Measurements from ENCODE around the gene SLC7A5.
A peak's percentile ranks its signal among the peaks of the same experiment; 100 is the strongest.
"Not testable (repeated sequence)": the region's sequence is repeated elsewhere in the genome, so short reads cannot be mapped to it uniquely, and the experiment has no call there.

The SLC7A5 gene

GRCh38 chr16:87790292-87791100 is 78.8 kb downstream of the SLC7A5 start:
- peak; percentile 32 for DNase-seq
- in situ Hi-C loops (cut with HindIII; ENCODE audit: low pct_ligation_motif_present, low pct_unique_long_range_greater_than_20kb, low sequenced_read_pairs), result no loop called here

DNA sequence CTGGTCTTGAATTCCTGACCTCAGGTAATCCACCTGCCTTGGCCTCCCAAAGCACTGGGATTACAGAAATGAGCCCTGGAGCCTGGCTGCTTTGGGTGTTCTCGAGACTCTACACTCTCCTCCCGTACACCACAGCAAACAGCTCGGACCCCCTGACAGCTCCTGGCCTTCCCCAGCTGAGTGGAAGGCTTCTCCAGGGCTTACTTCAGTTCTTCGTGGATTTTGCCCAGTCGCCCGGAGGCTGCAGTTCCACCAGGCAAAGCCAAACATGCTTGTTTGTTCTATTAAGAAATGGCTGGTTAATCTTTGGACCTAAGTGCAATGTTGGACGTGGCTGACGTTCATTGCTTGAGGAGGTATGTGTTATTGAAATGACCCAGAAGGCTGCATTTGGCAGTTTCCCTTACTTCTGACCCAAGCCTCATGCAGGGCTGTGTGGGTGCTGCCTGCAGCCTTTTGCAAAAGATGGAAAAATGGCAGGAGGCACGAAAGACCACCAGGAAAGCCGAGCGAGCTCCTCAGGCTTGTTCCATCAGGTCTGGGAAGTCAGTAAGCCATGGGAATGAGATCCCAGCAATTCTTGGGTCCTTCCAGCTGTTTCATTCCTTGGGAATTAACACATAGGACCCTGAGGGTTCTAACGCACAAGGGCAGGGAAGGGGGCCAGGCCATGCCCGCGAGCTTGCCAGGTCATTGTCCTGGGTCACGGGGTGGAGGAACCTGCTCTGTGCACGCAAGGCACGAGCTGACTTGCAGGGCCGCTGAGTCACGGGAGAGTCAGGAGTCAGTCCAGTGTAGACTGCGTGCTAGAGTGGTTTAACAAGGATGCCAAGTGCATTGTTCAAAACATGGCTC is 79.6 kb downstream of the SLC7A5 start:
- DNase-seq, result peak; percentile 90
- in situ Hi-C loops (cut with HindIII; ENCODE audit: low pct_ligation_motif_present, low pct_unique_long_range_greater_than_20kb, low sequenced_read_pairs), result no loop called here

- DNase-seq; in situ Hi-C loops (cut with HindIII; ENCODE audit: low pct_ligation_motif_present, low pct_unique_long_range_greater_than_20kb, low sequenced_read_pairs): not testable (repeated sequence)
These were observed 80.4 kb downstream of the SLC7A5 start for GRCh38 chr16:87788730-87789436.

GRCh38 chr16:87787451-87788091 is 81.7 kb downstream of the SLC7A5 start:
- in situ Hi-C loops (cut with HindIII; ENCODE audit: low pct_ligation_motif_present, low pct_unique_long_range_greater_than_20kb, low sequenced_read_pairs), result not testable (repeated sequence)

DNA sequence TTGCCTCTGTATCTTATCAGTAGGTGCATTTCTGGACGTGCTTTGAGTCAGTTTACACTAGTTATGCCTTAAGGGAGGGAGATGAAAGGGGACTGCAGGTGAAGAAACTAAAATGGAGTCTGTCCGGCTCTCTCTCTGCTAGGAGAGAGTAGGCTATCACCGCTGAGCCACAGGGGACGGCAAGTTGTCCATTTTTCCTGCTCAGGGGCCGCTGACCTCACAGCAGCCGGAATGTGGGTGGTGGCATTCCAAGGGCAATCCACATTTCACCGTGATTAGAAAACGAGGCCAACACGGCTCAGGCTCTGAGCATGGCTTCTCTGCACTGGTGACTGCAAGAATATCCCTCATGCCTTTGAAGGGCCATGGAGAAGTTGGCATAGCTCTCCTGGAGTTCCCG is 84.5 kb downstream of the SLC7A5 start:
- DNase-seq, result peak; percentile 19
- in situ Hi-C loops (cut with HindIII; ENCODE audit: low pct_ligation_motif_present, low pct_unique_long_range_greater_than_20kb, low sequenced_read_pairs), result no loop called here

More at GRCh38 chr16:87787451-87788091, 81.7 kb downstream of the SLC7A5 start:
- DNase-seq, result not testable (repeated sequence)

- DNase-seq, result no peak
- in situ Hi-C loops (cut with HindIII; ENCODE audit: low pct_ligation_motif_present, low pct_unique_long_range_greater_than_20kb, low sequenced_read_pairs), result no loop called here
These were observed 87.3 kb downstream of the SLC7A5 start for GRCh38 chr16:87782033-87782432.

- in situ Hi-C loops (cut with HindIII; ENCODE audit: low pct_ligation_motif_present, low pct_unique_long_range_greater_than_20kb, low sequenced_read_pairs), result no loop called here
- no peak for DNase-seq
These were observed 88.8 kb downstream of the SLC7A5 start for GRCh38 chr16:87780385-87780989.
